Measurements from ENCODE around the gene TUBB2B. TPM values are rescaled to one million over a fixed set of nuclear protein-coding genes. Genes with fewer than 3 reads are reported as not detected.

The TUBB2B gene
- total and polyA plus RNA-seq, 7 donors: 1.1 to 5.7 (median 3.4) TPM

DNA sequence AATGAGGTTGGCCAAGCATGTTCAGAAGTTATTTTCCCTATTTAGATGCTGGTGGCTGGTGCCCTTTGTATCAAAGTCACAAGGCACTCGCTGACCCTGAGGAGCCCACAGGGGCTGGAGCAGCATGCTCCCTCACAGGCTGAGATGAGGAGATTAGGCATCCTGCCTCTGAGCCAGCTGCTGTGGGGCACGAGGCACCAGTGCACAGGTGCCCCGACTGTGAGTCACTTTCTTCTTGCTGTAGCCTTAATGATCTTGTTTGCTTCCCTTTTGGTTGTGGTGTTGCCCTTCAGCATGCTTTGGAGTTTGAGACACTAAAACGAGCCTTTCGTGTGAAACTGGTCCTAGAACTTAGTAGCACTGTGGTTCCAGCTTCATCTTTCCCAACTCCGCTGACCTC is 35.6 kb upstream of the TUBB2B start:
- peak overlapping the region; percentile 65 for H3K27ac ChIP-seq
- WGBS, 3 donors: 58 to 73% (median 65%) methylated on average over 6 of the region's 6 CpGs
- ATAC-seq: peak; percentile 14 to 55 (median 34)

DNA sequence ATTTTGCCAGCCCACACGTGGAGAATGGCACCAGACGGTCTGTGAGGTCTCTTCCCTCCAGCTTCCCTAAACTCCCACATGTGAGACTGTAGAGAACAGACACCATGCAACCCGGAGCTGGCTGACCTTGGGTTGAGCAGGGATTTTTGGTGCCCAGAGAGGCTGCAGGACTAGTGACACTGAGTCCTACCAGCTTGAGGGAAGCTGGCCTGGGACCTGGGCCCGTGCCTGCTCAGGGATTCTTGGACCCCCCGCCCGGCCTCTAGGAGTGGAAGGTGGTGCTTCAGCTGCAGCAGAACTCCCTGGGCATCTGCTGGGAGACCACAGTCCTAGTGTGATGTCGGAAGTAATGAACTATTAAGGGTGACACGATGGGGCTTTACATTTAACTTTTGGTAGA is 34.5 kb upstream of the TUBB2B start:
- WGBS, 3 donors: 46 to 57% (median 52%) methylated on average over 8 of the region's 8 CpGs
- peak overlapping the region; percentile 65 for H3K27ac ChIP-seq
- H3K27me3 ChIP-seq (ENCODE audit: insufficient read depth in 3 of 3, low read length in 2 of 3): no peaks in the 10 kb centered on the region

More for the DNA sequence above, 35.6 kb upstream of the TUBB2B start:
- no peaks in the 10 kb centered on the region for H3K9me3 ChIP-seq
- no peaks in the 10 kb centered on the region for H3K27me3 ChIP-seq (ENCODE audit: insufficient read depth in 3 of 3, low read length in 2 of 3)
- H3K36me3 ChIP-seq (ENCODE audit: insufficient read depth in 1 of 2, low read depth in 1 of 2): peaks cover 0 to 12% of the 10 kb centered on the region in 2 donors
- H3K4me1 ChIP-seq: peaks cover 50% of the 10 kb centered on the region
- no peak for DNase-seq
- TF ChIP-seq, protein P1, sequence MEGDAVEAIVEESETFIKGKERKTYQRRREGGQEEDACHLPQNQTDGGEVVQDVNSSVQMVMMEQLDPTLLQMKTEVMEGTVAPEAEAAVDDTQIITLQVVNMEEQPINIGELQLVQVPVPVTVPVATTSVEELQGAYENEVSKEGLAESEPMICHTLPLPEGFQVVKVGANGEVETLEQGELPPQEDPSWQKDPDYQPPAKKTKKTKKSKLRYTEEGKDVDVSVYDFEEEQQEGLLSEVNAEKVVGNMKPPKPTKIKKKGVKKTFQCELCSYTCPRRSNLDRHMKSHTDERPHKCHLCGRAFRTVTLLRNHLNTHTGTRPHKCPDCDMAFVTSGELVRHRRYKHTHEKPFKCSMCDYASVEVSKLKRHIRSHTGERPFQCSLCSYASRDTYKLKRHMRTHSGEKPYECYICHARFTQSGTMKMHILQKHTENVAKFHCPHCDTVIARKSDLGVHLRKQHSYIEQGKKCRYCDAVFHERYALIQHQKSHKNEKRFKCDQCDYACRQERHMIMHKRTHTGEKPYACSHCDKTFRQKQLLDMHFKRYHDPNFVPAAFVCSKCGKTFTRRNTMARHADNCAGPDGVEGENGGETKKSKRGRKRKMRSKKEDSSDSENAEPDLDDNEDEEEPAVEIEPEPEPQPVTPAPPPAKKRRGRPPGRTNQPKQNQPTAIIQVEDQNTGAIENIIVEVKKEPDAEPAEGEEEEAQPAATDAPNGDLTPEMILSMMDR (IDR thresholded peaks at IDR 0.05): no peak
- no peak overlapping the region for H3K4me3 ChIP-seq
- intact Hi-C loops (cut with DNase I): no loop called here

DNA sequence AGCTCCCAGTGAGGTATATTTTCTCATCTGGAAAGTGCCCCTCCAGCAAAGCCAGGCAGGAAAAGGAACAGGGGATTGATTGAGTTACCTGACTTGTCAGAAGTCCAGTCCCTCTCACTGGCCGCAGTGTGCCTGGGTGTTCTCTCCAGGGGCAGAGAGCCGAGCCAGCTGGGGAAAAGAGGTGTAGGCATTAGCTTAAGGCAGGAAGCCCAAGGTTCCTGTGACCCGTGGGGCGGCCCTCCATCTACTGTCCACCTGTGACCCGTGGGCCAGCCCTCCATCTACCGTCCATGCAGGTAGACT is 34.0 kb upstream of the TUBB2B start:
- ATAC-seq: no peak
- Histone ChIP-seq H3K4me1 (peaks cover 50% of the 10 kb centered on the region), H3K36me3 (ENCODE audit: insufficient read depth in 1 of 2, low read depth in 1 of 2) (peaks cover 0 to 11% of the 10 kb centered on the region in 2 donors), H3K27me3 (ENCODE audit: insufficient read depth in 3 of 3, low read length in 2 of 3) (no peaks in the 10 kb centered on the region), H3K4me3 (peak overlapping the region; percentile 93), H3K9me3 (no peaks in the 10 kb centered on the region), H3K27ac (peak overlapping the region; percentile 65)
- WGBS, 3 donors: 20 to 46% (median 21%) methylated on average over 6 of the region's 6 CpGs
- no peak for DNase-seq
- TF ChIP-seq, protein P1 (IDR thresholded peaks at IDR 0.05): no peak
- intact Hi-C loops (cut with DNase I): no loop called here

More for the DNA sequence above, 34.5 kb upstream of the TUBB2B start:
- DNase-seq (no peak), ATAC-seq (no peak)
- Histone ChIP-seq H3K4me1 (peaks cover 50% of the 10 kb centered on the region), H3K36me3 (ENCODE audit: insufficient read depth in 1 of 2, low read depth in 1 of 2) (peaks cover 0 to 11% of the 10 kb centered on the region in 2 donors), H3K9me3 (no peaks in the 10 kb centered on the region), H3K4me3 (no peak overlapping the region)
- TF ChIP-seq, protein P1 (IDR thresholded peaks at IDR 0.05): no peak
- intact Hi-C loops (cut with DNase I): no loop called here

DNA sequence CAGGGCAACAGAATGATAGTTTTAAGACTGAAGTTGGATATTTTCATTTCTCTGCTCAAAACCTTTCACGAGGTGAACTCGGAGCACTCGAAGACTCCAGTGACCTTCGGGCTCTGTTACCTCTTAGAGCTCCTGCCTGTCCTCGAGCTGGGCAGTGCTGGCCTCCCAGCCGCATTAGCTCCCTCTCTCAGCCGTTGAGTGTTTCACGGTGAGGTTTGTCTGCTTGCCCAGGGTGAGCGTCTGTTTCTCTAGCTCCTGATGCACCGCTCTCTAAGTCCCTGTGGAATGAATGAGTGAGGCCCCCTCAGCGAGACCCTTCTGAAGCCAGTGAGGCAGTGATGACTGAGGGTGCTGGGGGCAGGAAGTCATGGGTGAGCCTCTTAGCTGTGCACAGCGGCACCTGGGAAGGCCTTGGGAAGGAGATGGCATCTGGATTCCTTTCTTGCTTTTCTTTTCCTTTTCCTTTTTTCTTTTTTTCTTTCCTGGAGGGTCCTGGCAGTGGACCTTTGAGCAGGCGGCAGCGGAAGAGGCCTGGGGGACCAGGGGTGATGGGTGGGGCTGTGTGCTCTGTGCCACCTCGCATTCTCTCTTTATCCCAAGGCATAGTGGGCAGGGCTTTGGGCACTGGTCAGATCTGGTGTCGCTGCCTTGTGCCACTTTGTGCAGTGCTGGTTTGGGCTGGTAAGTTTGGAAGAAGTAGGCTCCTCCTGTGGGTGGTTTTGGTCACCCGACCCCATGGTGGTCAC is 33.5 kb upstream of the TUBB2B start:
- Histone ChIP-seq H3K27ac (peak overlapping the region; percentile 65), H3K27me3 (ENCODE audit: insufficient read depth in 3 of 3, low read length in 2 of 3) (no peaks in the 10 kb centered on the region), H3K36me3 (ENCODE audit: insufficient read depth in 1 of 2, low read depth in 1 of 2) (peaks cover 0 to 11% of the 10 kb centered on the region in 2 donors), H3K4me1 (peaks cover 49% of the 10 kb centered on the region), H3K9me3 (no peaks in the 10 kb centered on the region), H3K4me3 (peak overlapping the region; percentile 93)
- intact Hi-C loops (cut with DNase I): no loop called here
- TF ChIP-seq, protein P1 (IDR thresholded peaks at IDR 0.05): no peak
- 45 to 70% (median 48%) methylated on average over 17 of the region's 17 CpGs for WGBS, 3 donors
- ATAC-seq: no peak
- no peak for DNase-seq

DNA sequence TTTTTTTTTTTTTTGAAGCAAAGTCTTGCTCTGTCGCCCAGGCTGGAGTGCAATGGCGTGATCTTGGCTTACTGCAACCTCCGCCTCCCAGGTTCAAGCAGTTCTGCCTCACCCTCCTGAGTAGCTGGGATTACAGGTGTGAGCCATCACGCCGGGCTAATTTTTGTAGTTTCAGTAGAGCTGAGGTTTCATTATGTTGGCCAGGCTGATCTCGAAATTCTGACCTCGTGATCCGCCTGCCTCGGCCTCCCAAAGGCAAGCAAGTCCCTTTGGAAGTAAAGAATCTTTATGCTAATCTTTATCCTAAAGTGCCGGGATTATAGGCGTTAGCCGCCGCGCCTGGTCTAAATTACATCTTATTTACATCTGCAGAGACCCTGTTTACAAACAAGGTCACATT is 32.8 kb upstream of the TUBB2B start:
- no peaks in the 10 kb centered on the region for H3K27me3 ChIP-seq (ENCODE audit: insufficient read depth in 3 of 3, low read length in 2 of 3)
- peak overlapping the region; percentile 93 for H3K4me3 ChIP-seq
- TF ChIP-seq, protein P1 (IDR thresholded peaks at IDR 0.05): no peak
- peaks cover 46% of the 10 kb centered on the region for H3K4me1 ChIP-seq
- no peak for DNase-seq
- peaks cover 0 to 11% of the 10 kb centered on the region in 2 donors for H3K36me3 ChIP-seq (ENCODE audit: insufficient read depth in 1 of 2, low read depth in 1 of 2)
- intact Hi-C loops (cut with DNase I): no loop called here
- ATAC-seq: no peak
- H3K9me3 ChIP-seq: no peaks in the 10 kb centered on the region
- H3K27ac ChIP-seq: peak overlapping the region; percentile 65
- 73 to 82% (median 77%) methylated on average over 14 of the region's 14 CpGs for WGBS, 3 donors

Data from psoas muscle (tissue), 8 donors.